SK-N-SH treated with all-trans-retinoic acid at 6 μM for 48 hours (cell line): ENCODE results near the gene CCDC88C.

Source experiments
- ARNTL ChIP-seq: fragments of 450-650 bp; formaldehyde crosslinking; IDR thresholded peaks from 2 replicates; pipeline ENCODE4 v1.5.0; 2020; ENCODE audit warnings: low read depth, mild to moderate bottlenecking, moderate library complexity, borderline replicate concordance
- ESRRG ChIP-seq: fragments of 250-450 bp; sonication (Bioruptor Pico); IDR thresholded peaks from 2 replicates; pipeline ENCODE4 v1.6.1; 2021; ENCODE audit warnings: mild to moderate bottlenecking
- ISL1 ChIP-seq: fragments of 250-450 bp; sonication (Bioruptor Pico); IDR thresholded peaks from 2 replicates; pipeline ENCODE4 v2.1.2; 2022; ENCODE audit warnings: mild to moderate bottlenecking, moderate library complexity
- PPARA ChIP-seq: fragments of 250-450 bp; sonication (Bioruptor Pico); IDR thresholded peaks from 2 replicates; pipeline ENCODE4 v1.5.0; 2020; ENCODE audit warnings: mild to moderate bottlenecking, borderline replicate concordance
- RARB ChIP-seq: fragments of 250-450 bp; sonication (Bioruptor Pico); IDR thresholded peaks from 2 replicates; pipeline ENCODE4 v1.8.0; 2021; ENCODE audit warnings: mild to moderate bottlenecking, moderate library complexity
- ZNF8 ChIP-seq: fragments of 450-650 bp; formaldehyde crosslinking; IDR thresholded peaks from 2 replicates; pipeline ENCODE4 v1.5.0; 2020; ENCODE audit warnings: mild to moderate bottlenecking, moderate library complexity
- TF ChIP-seq, protein P1 (sequence below): fragments of 250-450 bp; sonication (Bioruptor Pico); IDR thresholded peaks from 2 replicates; pipeline ENCODE4 v1.8.0; 2020; ENCODE audit warnings: mild to moderate bottlenecking, moderate library complexity, borderline replicate concordance
- TF ChIP-seq, protein P2 (sequence below): fragments of 250-450 bp; sonication (Bioruptor Pico); IDR thresholded peaks from 2 replicates; pipeline ENCODE4 v1.5.0; 2020; ENCODE audit warnings: mild to moderate bottlenecking, moderate library complexity

DNA sequence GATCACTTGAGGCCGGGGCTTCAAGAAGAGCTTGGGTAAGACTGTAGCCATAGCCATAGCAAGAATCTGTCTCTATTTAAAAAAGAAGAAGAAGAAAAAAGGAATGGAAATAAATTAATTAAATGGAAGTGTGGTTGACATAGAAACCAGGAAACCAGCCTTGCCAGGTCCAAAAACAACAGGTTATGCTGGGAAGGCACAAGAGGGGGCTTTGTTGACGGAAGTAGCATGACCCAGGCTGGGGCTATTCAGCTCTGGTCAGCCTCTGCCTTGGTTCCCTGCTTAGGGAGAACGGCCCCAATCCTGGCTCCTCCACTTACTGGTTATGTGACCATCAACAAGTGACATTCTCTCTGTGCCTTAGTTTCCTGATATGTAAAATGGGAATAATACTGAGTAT lies 158.7 kb downstream of the CCDC88C start:
- no peak for TF ChIP-seq ZNF8
- no peak for TF ChIP-seq RARB
- no peak for TF ChIP-seq PPARA (CRISPR knock-in tag)
- no peak for TF ChIP-seq ARNTL (CRISPR knock-in tag)
- TF ChIP-seq, protein P1, sequence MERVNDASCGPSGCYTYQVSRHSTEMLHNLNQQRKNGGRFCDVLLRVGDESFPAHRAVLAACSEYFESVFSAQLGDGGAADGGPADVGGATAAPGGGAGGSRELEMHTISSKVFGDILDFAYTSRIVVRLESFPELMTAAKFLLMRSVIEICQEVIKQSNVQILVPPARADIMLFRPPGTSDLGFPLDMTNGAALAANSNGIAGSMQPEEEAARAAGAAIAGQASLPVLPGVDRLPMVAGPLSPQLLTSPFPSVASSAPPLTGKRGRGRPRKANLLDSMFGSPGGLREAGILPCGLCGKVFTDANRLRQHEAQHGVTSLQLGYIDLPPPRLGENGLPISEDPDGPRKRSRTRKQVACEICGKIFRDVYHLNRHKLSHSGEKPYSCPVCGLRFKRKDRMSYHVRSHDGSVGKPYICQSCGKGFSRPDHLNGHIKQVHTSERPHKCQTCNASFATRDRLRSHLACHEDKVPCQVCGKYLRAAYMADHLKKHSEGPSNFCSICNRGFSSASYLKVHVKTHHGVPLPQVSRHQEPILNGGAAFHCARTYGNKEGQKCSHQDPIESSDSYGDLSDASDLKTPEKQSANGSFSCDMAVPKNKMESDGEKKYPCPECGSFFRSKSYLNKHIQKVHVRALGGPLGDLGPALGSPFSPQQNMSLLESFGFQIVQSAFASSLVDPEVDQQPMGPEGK (CRISPR knock-in tag) = no peak
- no peak for TF ChIP-seq ESRRG
- TF ChIP-seq, protein P2, sequence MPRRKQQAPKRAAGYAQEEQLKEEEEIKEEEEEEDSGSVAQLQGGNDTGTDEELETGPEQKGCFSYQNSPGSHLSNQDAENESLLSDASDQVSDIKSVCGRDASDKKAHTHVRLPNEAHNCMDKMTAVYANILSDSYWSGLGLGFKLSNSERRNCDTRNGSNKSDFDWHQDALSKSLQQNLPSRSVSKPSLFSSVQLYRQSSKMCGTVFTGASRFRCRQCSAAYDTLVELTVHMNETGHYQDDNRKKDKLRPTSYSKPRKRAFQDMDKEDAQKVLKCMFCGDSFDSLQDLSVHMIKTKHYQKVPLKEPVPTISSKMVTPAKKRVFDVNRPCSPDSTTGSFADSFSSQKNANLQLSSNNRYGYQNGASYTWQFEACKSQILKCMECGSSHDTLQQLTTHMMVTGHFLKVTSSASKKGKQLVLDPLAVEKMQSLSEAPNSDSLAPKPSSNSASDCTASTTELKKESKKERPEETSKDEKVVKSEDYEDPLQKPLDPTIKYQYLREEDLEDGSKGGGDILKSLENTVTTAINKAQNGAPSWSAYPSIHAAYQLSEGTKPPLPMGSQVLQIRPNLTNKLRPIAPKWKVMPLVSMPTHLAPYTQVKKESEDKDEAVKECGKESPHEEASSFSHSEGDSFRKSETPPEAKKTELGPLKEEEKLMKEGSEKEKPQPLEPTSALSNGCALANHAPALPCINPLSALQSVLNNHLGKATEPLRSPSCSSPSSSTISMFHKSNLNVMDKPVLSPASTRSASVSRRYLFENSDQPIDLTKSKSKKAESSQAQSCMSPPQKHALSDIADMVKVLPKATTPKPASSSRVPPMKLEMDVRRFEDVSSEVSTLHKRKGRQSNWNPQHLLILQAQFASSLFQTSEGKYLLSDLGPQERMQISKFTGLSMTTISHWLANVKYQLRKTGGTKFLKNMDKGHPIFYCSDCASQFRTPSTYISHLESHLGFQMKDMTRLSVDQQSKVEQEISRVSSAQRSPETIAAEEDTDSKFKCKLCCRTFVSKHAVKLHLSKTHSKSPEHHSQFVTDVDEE (CRISPR knock-in tag) = no peak
- TF ChIP-seq ISL1 = no peak
